ENCODE data around the gene CYP2J2.
"Not testable (repeated sequence)": the region's sequence is repeated elsewhere in the genome, so short reads cannot be mapped to it uniquely, and the experiment has no call there.

CYP2J2 gene

DNA sequence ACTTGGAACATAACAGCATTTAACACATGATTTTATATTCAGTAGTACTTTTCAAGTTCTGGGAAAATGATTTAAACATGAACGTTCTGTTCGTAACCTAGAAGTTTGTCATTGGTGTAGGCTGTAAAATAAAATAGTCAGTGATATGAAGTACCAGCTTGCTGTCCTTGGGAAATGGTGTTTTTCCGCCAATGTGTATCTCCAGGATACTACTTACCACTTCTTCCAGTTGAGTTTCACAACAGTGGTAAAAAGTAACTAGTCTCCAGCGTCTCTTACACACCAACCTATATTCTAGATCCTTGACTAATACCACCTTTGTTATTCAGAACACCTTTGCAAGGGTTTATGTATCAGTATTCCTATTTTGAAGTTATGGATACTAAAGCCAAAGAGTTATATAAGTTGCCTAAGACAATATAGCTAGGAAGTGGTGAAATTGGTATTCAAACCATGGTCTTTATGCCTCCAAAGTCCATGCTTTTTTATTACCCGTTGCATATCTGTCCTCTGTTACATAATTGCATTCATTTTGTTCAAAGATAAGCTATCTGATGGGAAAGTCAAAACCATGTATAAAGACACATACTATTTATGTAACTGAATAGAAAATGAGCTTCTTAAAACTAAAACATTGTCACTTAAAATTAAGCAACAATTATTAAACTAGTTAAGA, 68.8 kb downstream of the CYP2J2 start:
- DNase-seq: no peak

DNA sequence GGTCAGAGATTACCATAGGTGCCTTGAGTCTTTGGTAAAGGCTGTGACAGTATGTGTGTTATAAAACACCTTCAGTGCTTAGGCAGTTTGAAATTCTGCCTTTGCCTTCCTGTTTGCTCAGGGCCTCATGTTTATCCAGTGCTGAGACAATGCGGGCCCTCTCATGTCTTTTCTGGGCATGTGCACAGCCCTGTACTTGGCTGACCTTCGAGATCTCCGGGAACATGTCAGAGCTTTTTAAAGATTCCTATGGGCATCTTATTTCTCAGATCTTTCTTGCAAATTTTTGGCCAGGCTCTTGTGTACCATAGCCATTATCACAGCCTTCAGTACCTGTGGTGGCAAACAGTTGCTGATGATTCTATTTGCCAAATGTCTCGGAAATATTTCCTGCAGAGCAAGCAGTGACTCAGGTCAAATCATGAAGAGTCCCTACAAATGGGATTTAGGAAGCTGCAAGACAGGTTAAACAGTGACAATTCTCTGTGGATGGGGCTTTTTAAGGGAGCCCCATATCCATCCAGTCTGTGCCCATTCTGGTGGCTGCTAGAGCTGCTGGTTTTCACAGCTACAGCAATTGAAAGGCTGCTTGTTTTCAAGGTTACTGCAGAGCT, 69.7 kb downstream of the CYP2J2 start:
- DNase-seq: no peak

DNA sequence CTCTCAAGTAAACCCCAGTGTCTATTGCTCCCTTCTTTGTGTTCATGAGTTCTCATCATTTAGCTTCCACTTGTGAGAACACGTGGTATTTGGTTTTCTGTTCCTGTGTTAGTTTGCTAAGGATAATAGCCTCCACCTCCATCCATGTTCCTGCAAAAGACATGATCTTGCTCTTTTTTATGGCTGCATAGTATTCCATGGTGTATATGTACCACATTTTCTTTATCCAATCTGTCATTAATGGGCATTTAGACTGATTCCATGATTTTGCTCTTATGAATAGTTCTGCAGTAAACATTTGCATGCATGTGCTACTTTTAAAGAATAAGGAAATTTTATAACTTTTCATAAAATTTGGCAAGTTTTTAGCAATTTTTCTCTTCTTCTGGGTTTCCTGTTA, 71.3 kb downstream of the CYP2J2 start:
- DNase-seq: not testable (repeated sequence)

GRCh38 chr1:59852117-59852516, 74.5 kb downstream of the CYP2J2 start:
- DNase-seq: no peak

DNA sequence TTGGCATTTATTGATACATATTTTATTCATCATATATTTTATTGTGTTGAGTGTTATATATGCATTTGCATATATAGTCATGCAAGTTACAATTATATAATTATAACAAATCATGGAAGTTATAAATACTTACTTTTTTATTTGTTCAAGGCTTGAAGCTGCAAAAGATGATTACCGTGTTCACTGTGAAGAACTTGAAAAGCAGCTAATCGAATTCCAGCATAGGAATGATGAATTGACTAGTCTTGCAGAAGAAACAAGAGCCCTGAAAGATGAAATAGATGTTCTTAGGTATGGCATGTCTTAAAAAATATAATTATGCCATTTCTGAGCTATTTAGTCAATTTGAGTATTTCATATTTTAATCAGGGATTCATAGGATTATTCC, 79.7 kb downstream of the CYP2J2 start:
- no peak for DNase-seq

- no peak for DNase-seq
These were observed 80.2 kb downstream of the CYP2J2 start for GRCh38 chr1:59846209-59846894.

- no peak for DNase-seq
These were observed 81.5 kb downstream of the CYP2J2 start for GRCh38 chr1:59845091-59845490.
